ENCODE data around the gene CLEC10A.

Gene CLEC10A

DNA sequence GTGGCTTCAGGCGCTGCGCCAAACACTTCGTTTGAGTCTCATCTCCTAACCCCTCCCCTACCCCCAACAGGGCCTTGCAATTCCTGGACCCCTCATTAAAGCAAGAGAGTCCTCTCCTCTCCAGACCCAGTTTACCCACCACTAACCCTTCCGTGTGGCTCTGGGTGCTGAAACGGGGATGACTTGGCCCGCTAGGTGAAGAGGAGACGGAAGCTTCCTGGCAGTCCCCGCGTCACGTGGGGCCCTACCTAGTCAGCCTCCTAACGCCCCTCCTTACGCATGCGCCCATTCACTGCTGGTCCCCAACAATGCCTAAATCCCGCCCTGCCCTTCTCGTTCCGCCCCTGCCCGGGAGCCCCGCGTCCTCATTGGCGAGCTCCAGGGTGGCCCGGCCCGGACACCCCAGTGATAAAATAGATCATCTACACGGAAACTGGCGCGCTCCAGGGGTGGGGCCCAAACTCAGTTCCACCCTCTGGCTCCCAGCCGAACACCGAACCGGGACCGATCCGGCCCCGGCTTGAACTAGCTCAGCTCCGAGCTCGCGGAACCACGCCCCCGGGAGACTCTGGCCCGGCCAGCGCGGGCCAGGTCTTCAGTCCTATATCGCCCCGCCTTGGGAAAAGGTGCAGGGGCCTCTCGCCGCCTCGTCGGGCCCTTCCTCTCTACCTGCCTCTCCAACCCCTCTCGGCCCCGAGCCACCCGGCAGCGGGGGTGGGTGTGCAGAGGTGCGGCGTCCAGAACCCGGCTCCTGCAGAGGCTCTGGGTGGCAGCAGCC lies 44.3 kb downstream of the CLEC10A start, which contains the start of gene SLC16A13:
Gene SLC16A13, plus strand, starts transcription at position 425 of the 778 bp plus-strand sequence. CDS start 368 bp downstream, outside the sequence.
- H4K8ac ChIP-seq (ENCODE audit: low read depth, low read length): peak within 1 kb of the TSS; percentile 95
- H3K4me3 ChIP-seq (ENCODE audit: low read depth, low read length): peak within 1 kb of the TSS; percentile 74
- peaks cover 9 to 12% of the 10 kb centered on the region in 2 experiments for H3K4me1 ChIP-seq (ENCODE audit: control insufficient read depth in 1 of 2, insufficient read depth in 2 of 2, low read length in 2 of 2)
- H3K14ac ChIP-seq (ENCODE audit: low read length): peak within 1 kb of the TSS; percentile 86
- peak within 1 kb of the TSS; percentile 87 for H3K4me2 ChIP-seq (ENCODE audit: low read length)
- peak within 1 kb of the TSS; percentile 93 for H3K18ac ChIP-seq (ENCODE audit: low read length)
- DNase-seq: peak; percentile 69 to 71
- peak within 1 kb of the TSS; percentile 63 for H2AFZ ChIP-seq (ENCODE audit: insufficient read depth, low read length, poor library complexity)
- no peaks in the 10 kb centered on the region for H3K9me3 ChIP-seq (ENCODE audit: insufficient read depth, low read depth, low read length)
- H4K12ac ChIP-seq (ENCODE audit: low read depth, low read length): peak within 1 kb of the TSS; percentile 80
- peak within 1 kb of the TSS; percentile 62 for H2BK5ac ChIP-seq (ENCODE audit: low read depth, low read length, poor library complexity)
- H2BK12ac ChIP-seq (ENCODE audit: low read length): peak within 1 kb of the TSS; percentile 51
- H3K23ac ChIP-seq (ENCODE audit: low read length): no peak within 1 kb of the TSS
- peak within 1 kb of the TSS; percentile 80 for H3K4ac ChIP-seq (ENCODE audit: low read depth, low read length)
- peak within 1 kb of the TSS; percentile 80 for H2BK120ac ChIP-seq (ENCODE audit: insufficient read depth, low read length, poor library complexity)
- H3K79me1 ChIP-seq (ENCODE audit: low read length): peaks cover 12% of the 10 kb centered on the region
- peak within 1 kb of the TSS; percentile 14 for H3K27ac ChIP-seq (ENCODE audit: low read depth, low read length)
- no CpG with 5 or more reads among the region's 52 CpGs for WGBS (ENCODE audit: extremely low coverage, insufficient coverage, insufficient read length)
- peaks cover 2 to 3% of the 10 kb centered on the region in 2 experiments for H3K36me3 ChIP-seq (ENCODE audit: control insufficient read depth in 1 of 2, insufficient read depth in 2 of 2, low read length in 2 of 2)
- H3K79me2 ChIP-seq (ENCODE audit: control insufficient read depth, insufficient read depth, low read length, poor library complexity): peaks cover 8% of the 10 kb centered on the region
- H2AK5ac ChIP-seq (ENCODE audit: low read length): peak within 1 kb of the TSS; percentile 64
- H3K9ac ChIP-seq (ENCODE audit: low read length): peak within 1 kb of the TSS; percentile 30
- no peaks in the 10 kb centered on the region for H3K27me3 ChIP-seq (ENCODE audit: insufficient read depth, low read length)
- H4K91ac ChIP-seq (ENCODE audit: low read depth, low read length): peak within 1 kb of the TSS; percentile 93

DNA sequence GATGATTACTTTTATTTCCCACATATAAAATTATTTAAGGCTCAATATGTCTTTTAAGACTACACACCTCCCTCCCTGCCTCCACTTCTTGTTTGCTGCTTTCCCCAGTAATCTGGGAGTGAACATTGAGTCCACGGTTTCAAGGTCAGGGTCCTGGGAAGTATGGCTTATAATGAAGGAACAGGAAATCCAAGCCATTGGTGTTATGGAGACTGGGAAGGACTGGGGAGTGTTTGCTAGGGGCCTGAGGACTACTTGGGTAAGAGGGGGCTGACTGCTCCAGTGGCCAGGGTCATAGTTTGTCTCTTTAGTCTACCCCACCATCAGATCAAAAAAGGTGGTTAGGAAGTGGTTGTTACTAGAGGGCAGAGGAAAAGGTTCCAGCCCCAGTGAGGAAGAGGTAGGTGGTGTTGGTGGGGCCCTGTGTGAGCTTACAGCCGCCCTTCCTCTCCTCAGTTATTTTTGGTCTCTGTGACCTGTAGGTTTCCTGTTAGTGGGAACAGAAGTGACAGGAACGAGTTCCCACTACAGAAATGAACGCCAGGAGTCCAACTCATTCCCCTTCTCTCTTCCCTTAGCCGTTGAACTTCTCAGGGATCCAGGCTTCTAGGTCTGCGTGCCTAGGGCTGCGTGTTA lies 45.0 kb downstream of the CLEC10A start:
- peak overlapping the region; percentile 87 for H3K4me2 ChIP-seq (ENCODE audit: low read length)
- H3K4me3 ChIP-seq (ENCODE audit: low read depth, low read length): peak overlapping the region; percentile 74
- peak overlapping the region; percentile 21 for H3K14ac ChIP-seq (ENCODE audit: low read length)
- peaks cover 12% of the 10 kb centered on the region for H3K79me1 ChIP-seq (ENCODE audit: low read length)
- no peak overlapping the region for H2BK5ac ChIP-seq (ENCODE audit: low read depth, low read length, poor library complexity)
- no peak overlapping the region for H3K27ac ChIP-seq (ENCODE audit: low read depth, low read length)
- H4K91ac ChIP-seq (ENCODE audit: low read depth, low read length): peak overlapping the region; percentile 33
- no peak overlapping the region for H3K23ac ChIP-seq (ENCODE audit: low read length)
- H3K4ac ChIP-seq (ENCODE audit: low read depth, low read length): peak overlapping the region; percentile 5
- H3K9ac ChIP-seq (ENCODE audit: low read length): no peak overlapping the region
- peaks cover 8% of the 10 kb centered on the region for H3K79me2 ChIP-seq (ENCODE audit: control insufficient read depth, insufficient read depth, low read length, poor library complexity)
- peak overlapping the region; percentile 55 for H2AFZ ChIP-seq (ENCODE audit: insufficient read depth, low read length, poor library complexity)
- no peaks in the 10 kb centered on the region for H3K9me3 ChIP-seq (ENCODE audit: insufficient read depth, low read depth, low read length)
- no peak overlapping the region for H2BK12ac ChIP-seq (ENCODE audit: low read length)
- H3K36me3 ChIP-seq (ENCODE audit: control insufficient read depth in 1 of 2, insufficient read depth in 2 of 2, low read length in 2 of 2): peaks cover 2 to 3% of the 10 kb centered on the region in 2 experiments
- peak overlapping the region; percentile 85 for H4K8ac ChIP-seq (ENCODE audit: low read depth, low read length)
- peak overlapping the region; percentile 51 for H4K12ac ChIP-seq (ENCODE audit: low read depth, low read length)
- peaks cover 9 to 12% of the 10 kb centered on the region in 2 experiments for H3K4me1 ChIP-seq (ENCODE audit: control insufficient read depth in 1 of 2, insufficient read depth in 2 of 2, low read length in 2 of 2)
- no CpG with 5 or more reads among the region's 7 CpGs for WGBS (ENCODE audit: extremely low coverage, insufficient coverage, insufficient read length)
- no peaks in the 10 kb centered on the region for H3K27me3 ChIP-seq (ENCODE audit: insufficient read depth, low read length)
- DNase-seq: no peak
- H3K18ac ChIP-seq (ENCODE audit: low read length): no peak overlapping the region
- peak overlapping the region; percentile 49 for H2AK5ac ChIP-seq (ENCODE audit: low read length)
- H2BK120ac ChIP-seq (ENCODE audit: insufficient read depth, low read length, poor library complexity): peak overlapping the region; percentile 5

DNA sequence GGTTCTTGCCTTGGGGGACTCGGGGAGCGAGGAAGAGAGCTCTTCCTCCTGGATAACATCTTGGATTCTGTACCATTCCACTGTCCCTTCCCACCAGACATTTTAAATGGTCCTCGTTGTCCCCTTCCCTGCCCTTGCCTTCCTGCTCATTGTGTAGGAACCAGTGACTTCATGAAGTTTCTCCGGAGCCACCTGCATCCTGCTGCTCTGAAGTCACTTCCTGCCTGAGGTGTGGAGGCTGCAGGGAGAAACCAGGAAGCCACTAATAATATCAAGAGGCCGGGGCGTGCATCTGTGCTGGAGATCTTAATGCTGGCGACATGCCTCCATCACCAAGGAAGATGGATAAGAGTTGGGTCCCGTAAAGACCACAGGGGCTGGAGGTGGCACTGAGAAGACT lies 50.4 kb downstream of the CLEC10A start:
- H3K4ac ChIP-seq (ENCODE audit: low read depth, low read length): no peak overlapping the region
- H3K18ac ChIP-seq (ENCODE audit: low read length): no peak overlapping the region
- H3K4me1 ChIP-seq (ENCODE audit: control insufficient read depth in 1 of 2, insufficient read depth in 2 of 2, low read length in 2 of 2): no peaks in the 10 kb centered on the region
- no peak overlapping the region for H4K8ac ChIP-seq (ENCODE audit: low read depth, low read length)
- H3K9me3 ChIP-seq (ENCODE audit: insufficient read depth, low read depth, low read length): no peaks in the 10 kb centered on the region
- no peak overlapping the region for H2BK12ac ChIP-seq (ENCODE audit: low read length)
- H3K4me2 ChIP-seq (ENCODE audit: low read length): no peak overlapping the region
- no peaks in the 10 kb centered on the region for H3K36me3 ChIP-seq (ENCODE audit: control insufficient read depth in 1 of 2, insufficient read depth in 2 of 2, low read length in 2 of 2)
- H2AFZ ChIP-seq (ENCODE audit: insufficient read depth, low read length, poor library complexity): no peak overlapping the region
- H2AK5ac ChIP-seq (ENCODE audit: low read length): no peak overlapping the region
- no peak overlapping the region for H4K12ac ChIP-seq (ENCODE audit: low read depth, low read length)
- H4K91ac ChIP-seq (ENCODE audit: low read depth, low read length): no peak overlapping the region
- no peak overlapping the region for H3K14ac ChIP-seq (ENCODE audit: low read length)
- H3K4me3 ChIP-seq (ENCODE audit: low read depth, low read length): no peak overlapping the region
- H3K27ac ChIP-seq (ENCODE audit: low read depth, low read length): no peak overlapping the region
- no peak overlapping the region for H3K23ac ChIP-seq (ENCODE audit: low read length)
- no peak overlapping the region for H3K9ac ChIP-seq (ENCODE audit: low read length)
- DNase-seq: no peak
- no peak overlapping the region for H2BK120ac ChIP-seq (ENCODE audit: insufficient read depth, low read length, poor library complexity)
- H3K79me1 ChIP-seq (ENCODE audit: low read length): no peaks in the 10 kb centered on the region
- H3K27me3 ChIP-seq (ENCODE audit: insufficient read depth, low read length): no peaks in the 10 kb centered on the region
- no peak overlapping the region for H2BK5ac ChIP-seq (ENCODE audit: low read depth, low read length, poor library complexity)
- no peaks in the 10 kb centered on the region for H3K79me2 ChIP-seq (ENCODE audit: control insufficient read depth, insufficient read depth, low read length, poor library complexity)
- no CpG with 5 or more reads among the region's 8 CpGs for WGBS (ENCODE audit: extremely low coverage, insufficient coverage, insufficient read length)

DNA sequence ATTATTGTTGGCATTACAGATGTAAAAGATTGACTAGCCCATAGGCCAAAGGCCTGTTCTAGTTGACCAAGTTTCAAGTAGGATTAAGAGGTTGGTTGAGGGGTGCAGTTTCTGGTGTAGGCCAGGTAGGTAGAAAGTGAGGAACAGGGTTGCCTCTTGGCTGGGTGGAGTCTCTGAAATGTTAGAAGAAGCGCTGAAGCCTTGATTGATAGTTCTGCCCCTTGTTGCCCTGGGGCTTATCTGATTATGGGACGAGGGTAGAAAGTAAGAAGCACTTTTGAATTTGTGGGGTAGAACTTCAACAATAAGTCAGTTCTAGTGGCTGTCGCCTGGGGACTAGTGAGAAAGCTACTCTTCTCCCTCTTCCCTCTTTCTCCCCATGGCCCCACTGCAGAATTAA lies 51.0 kb downstream of the CLEC10A start:
- Histone ChIP-seq H3K27ac (ENCODE audit: low read depth, low read length) (no peak overlapping the region), H3K36me3 (ENCODE audit: control insufficient read depth in 1 of 2, insufficient read depth in 2 of 2, low read length in 2 of 2) (no peaks in the 10 kb centered on the region), H2BK12ac (ENCODE audit: low read length) (no peak overlapping the region), H2AFZ (ENCODE audit: insufficient read depth, low read length, poor library complexity) (no peak overlapping the region), H3K79me1 (ENCODE audit: low read length) (no peaks in the 10 kb centered on the region), H3K4ac (ENCODE audit: low read depth, low read length) (no peak overlapping the region), H4K91ac (ENCODE audit: low read depth, low read length) (no peak overlapping the region), H3K27me3 (ENCODE audit: insufficient read depth, low read length) (no peaks in the 10 kb centered on the region), H3K79me2 (ENCODE audit: control insufficient read depth, insufficient read depth, low read length, poor library complexity) (no peaks in the 10 kb centered on the region), H2AK5ac (ENCODE audit: low read length) (no peak overlapping the region), H3K18ac (ENCODE audit: low read length) (no peak overlapping the region), H4K12ac (ENCODE audit: low read depth, low read length) (no peak overlapping the region), H3K4me3 (ENCODE audit: low read depth, low read length) (no peak overlapping the region), H3K9ac (ENCODE audit: low read length) (no peak overlapping the region), H3K9me3 (ENCODE audit: insufficient read depth, low read depth, low read length) (peaks cover under 1% of the 10 kb centered on the region), H2BK120ac (ENCODE audit: insufficient read depth, low read length, poor library complexity) (no peak overlapping the region), H4K8ac (ENCODE audit: low read depth, low read length) (no peak overlapping the region), H3K4me2 (ENCODE audit: low read length) (no peak overlapping the region), H2BK5ac (ENCODE audit: low read depth, low read length, poor library complexity) (no peak overlapping the region), H3K4me1 (ENCODE audit: control insufficient read depth in 1 of 2, insufficient read depth in 2 of 2, low read length in 2 of 2) (no peaks in the 10 kb centered on the region), H3K14ac (ENCODE audit: low read length) (no peak overlapping the region), H3K23ac (ENCODE audit: low read length) (no peak overlapping the region)
- no CpG with 5 or more reads among the region's 3 CpGs for WGBS (ENCODE audit: extremely low coverage, insufficient coverage, insufficient read length)
- no peak for DNase-seq
